HG02840 (cell line): ENCODE data around the gene NPM1.
"Not testable (repeated sequence)": the region's sequence is repeated elsewhere in the genome, so short reads cannot be mapped to it uniquely, and the experiment has no call there.

Source experiments
- ATAC-seq: cut with Tn5 transposase; IDR thresholded peaks from one replicate; pipeline ENCODE4 v1.9.1; 2021; ENCODE audit warnings: mild to moderate bottlenecking, moderate library complexity, moderate number of reproducible peaks; ENCODE audit not compliant: unreplicated experiment, low FRiP score

Gene NPM1

GRCh38 chr5:171384999-171385398, 2.6 kb upstream of the NPM1 start:
- not testable (repeated sequence) for ATAC-seq

- no peak for ATAC-seq
These were observed 1.5 kb upstream of the NPM1 start for GRCh38 chr5:171386006-171386671.

GRCh38 chr5:171386861-171387344, 746 bp upstream of the NPM1 start:
- ATAC-seq: no peak

- ATAC-seq: peak; percentile 40
These were observed 544 bp downstream of the NPM1 start for GRCh38 chr5:171387970-171388815.

- no peak for ATAC-seq
These were observed 1.1 kb downstream of the NPM1 start for GRCh38 chr5:171388816-171389168.

GRCh38 chr5:171390883-171391677, 3.4 kb downstream of the NPM1 start:
- ATAC-seq: no peak

- no peak for ATAC-seq
These were observed 4.4 kb downstream of the NPM1 start for GRCh38 chr5:171391996-171392577.

GRCh38 chr5:171392585-171393159, 5.0 kb downstream of the NPM1 start:
- ATAC-seq: no peak

GRCh38 chr5:171395042-171395441, 7.4 kb downstream of the NPM1 start:
- ATAC-seq: no peak

GRCh38 chr5:171396583-171396982, 8.9 kb downstream of the NPM1 start:
- not testable (repeated sequence) for ATAC-seq

- no peak for ATAC-seq
These were observed 9.5 kb downstream of the NPM1 start for GRCh38 chr5:171397190-171397589.

- no peak for ATAC-seq
These were observed 9.9 kb downstream of the NPM1 start for GRCh38 chr5:171397599-171397998.

- not testable (repeated sequence) for ATAC-seq
These were observed 11.0 kb downstream of the NPM1 start for GRCh38 chr5:171398660-171399059.

GRCh38 chr5:171400169-171400568, 12.5 kb downstream of the NPM1 start:
- no peak for ATAC-seq

- no peak for ATAC-seq
These were observed 13.7 kb downstream of the NPM1 start for GRCh38 chr5:171401167-171401947.

- not testable (repeated sequence) for ATAC-seq
These were observed 15.1 kb downstream of the NPM1 start for GRCh38 chr5:171402751-171403150.

GRCh38 chr5:171405615-171406014, 18.0 kb downstream of the NPM1 start:
- no peak for ATAC-seq

- ATAC-seq: no peak
These were observed 19.6 kb downstream of the NPM1 start for GRCh38 chr5:171407234-171407633.
